ENCODE data around the gene C4orf50.

C4orf50 gene

DNA sequence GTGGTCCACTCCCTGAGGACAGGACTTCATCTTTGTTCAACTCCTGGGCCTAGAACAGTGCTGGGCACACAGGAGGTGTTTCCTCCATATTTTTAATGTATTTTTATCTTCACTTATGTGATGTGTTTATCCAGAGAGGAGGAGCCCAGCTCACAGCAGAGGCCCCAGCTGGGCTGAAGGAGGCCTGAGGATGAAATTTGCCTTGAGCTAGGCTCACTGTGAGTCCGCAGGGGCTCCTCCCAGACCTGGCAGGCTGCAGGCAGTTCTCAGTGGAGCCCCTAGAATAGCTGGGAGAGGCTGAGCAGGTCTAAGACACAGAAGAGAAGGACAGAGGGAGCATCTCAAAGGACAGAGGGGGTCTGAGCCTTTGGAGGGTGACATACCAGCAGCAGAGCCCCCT, 26.8 kb downstream of the C4orf50 start:
- DNase-seq = no peak

DNA sequence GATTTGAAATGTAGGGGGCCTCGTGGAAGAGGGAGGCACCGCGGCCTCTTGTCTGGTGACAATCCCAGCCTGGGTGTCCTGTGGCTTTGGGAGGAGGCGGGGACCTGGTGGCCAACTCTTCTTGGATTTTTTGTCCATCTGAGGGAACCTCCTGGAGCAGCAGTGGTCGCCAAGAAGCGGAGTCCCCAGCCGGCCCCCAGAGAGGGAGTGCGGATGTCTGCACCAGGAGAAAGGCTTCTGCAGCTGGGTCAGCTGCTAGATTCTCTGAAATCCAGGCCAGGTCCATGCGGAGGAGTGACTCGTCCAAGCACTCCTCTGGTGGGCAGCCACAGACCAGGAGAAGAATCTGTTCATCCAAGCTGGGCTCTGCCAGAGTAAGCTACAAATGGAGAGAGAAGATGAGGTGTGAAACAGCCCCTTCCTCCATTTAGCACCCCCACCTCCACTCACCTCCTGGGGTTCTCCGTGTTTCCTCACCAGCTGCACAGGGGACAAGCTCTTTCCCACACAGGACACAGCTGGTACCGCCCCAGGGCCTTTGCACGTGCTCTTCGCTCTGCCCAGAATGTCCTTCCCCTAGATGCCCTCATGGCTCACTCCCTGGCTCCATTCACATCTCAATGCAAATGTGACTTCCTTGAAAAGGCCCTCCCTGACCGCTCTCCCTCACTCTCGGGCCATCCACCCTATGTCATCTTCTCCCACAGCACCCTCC, 27.6 kb downstream of the C4orf50 start:
- no peak for DNase-seq

DNA sequence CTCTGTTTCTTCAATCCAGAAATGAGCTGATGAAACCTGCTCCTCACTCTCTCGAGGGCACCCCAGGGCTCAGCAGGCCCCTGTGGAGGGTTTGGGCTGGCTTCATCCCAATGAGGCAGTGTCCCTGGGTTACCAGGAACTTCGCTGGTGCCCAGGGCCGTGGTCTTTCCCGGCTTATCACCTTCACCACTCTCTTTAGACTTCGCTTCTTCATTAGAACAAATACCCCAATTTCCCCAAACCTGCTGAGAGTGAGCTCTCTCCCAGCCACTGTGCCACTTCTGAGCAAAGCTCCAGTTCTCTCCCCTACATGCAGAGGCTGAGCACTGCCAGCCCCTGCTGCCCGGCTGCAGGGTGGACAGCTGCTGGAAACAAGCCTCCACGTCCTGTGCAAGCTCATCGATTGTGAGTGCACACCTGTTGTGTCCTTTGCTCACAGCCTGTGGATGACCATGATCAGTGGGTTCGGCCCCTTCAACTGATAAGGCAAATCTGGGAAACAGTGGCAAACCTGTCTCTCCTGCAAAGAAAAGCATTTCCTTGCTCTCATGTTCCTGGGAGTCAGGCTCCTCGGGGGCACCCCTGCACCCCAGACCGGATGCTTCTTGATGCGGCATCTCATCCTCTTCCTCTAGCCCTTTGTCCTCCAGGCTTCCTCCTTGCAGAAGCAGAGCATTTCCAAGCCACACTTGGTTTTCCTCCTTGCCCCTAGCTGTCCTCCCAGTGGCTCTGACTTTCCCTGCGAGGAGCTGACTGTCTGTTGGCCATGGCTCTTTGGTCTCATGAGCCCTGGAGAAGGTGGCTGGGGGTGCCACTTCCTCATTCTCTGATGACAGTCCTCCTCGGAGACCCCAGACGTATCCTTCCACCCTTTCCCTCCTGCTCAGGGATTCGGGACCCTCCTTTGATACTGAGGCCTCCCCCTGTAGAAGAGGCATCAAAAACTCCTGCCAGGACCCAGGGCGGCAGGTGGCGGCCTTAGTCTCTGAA, 28.7 kb downstream of the C4orf50 start:
- DNase-seq = no peak

DNA sequence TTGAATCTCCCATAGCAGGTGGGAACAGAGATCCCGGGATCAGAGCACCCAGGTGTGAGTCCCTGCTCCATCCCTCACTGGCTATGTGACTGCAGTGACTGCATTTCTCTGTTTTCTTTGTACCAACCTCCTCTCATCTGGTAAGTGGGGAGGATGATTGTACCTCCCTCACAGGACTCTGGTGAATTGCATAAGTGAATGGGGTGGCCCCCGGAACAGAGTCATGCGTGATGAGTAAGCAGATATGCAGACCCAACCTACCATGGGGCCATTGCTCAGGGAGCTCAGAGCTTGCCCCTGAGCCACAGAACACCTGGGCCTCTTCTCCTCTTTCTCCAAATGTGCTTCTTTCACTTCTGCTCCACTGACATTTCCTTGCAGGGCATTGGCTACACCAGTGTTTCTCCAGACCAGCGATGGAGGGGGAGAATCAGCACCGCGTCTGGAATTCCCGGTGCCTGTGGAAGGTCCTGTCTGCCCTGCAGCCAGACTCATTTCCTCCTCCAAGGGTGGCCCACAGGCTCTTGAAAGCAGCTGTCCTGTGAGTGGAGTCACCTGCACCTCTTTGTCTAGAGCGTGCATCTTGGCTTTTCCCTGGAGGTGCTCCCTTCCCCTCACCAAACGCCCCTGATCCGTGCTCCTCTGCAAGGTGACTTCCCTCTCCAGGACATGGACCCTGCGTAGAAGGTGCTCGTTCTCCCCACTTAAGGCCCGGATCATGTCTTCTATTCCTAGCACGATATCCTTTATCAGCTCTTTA, 30.0 kb downstream of the C4orf50 start:
- no peak for DNase-seq

DNA sequence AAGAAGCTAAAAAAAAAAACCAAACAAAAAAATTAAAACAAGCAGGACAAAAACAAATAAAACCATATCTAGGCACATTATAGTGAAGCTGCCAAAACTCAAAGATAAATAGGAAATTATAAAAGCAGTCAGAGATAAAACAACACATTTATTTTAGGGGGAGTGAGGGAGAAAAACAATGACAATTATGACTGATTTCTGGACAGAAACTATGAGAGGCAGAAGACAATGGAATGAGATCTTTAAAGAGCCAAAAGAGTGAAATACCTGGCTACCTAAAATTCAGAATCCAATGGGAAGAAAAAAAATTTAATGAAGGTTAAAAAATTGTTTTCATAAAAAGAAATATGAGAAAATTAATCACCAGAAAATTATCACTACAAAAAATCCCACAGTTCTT, 33.4 kb downstream of the C4orf50 start:
- DNase-seq = no peak

DNA sequence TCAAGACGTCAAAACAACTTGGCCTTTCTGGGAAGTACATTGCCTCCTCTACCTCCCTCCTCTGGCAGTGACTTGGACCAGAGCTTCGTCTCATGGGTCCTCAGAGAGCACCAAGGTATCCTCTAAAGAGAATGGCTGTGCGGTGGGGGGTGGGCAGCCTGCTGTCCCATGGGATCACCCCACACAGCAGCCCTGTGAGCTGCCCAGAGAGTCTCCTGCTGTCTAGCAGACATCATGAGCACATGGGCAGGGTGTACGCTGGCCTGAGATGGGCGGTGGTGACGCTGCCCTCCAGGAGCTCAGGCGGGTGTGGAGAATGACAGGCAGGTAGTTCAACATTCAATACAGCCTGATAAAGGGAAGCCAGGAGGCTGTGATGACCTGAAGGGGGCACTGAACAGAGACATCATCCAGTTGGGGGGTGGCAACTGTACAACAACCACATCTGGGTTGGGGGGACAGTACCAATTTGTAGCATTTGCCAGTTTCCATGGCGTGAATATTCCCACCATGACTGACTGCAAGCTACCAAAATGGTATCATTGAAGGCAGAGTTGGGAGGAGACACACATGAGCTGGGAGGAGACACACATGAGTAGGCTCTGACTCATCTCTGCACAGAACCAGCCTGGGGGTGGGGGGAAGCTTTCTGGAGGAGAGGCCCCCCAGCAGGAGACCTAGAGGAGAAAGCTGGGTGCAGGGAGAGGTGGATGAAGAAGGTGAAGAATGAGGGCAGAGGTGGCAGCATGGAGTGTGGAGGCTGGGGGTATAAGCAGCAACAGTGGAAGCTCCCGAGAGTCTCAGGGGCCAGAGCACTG, 35.9 kb downstream of the C4orf50 start:
- no peak for DNase-seq

DNA sequence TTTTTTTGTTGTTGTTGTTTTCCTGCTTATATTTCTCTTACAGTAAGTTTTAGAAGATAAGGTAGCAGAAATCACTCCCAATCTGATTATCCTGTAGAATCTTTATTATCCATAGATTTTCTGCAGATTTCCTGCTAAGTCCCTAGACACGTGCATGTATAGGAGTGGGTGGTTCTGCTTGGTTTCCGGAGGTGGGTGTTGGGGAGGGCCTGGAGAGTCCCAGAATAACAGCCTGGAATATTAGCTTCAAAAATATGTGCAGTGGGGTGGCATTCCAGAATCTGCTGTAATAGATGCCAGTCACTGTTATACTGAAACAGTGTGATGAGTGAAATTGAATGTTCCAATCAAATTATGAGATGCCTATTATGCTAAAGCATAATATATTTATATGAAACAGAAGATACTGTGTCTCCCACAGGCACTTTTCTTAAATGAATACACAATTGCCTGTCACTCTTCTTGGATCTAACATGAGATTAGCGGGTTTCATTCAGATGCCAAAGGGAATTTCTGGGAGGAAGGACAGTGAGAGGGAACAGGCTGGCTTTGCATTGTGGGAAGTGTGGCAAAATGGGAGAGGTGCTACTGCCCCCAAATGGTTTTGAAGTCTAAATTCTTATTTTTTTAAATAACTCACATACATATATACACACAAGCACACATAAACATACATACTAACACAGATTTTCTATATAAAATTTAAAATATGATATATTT, 37.6 kb downstream of the C4orf50 start:
- no peak for DNase-seq

DNA sequence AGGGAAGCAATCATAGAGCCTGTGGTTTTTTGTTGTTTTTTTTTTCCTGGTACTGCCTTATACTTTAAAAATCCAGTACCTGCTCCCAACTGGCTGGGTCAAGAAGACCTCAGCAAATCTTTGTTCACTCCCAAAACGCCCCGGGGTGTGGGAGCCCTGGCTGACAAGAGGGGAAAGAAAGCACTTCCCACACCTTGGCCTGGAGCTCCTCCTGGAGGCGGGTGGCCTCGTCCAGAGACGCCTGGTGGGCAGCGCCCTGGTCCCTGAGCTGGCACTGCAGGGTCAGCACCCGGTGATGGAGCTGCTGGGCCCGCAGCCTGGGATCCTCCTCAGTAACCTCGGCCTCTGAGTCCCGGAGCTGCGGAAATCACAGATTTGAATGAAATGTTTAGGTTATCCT, 38.2 kb downstream of the C4orf50 start:
- no peak for DNase-seq

DNA sequence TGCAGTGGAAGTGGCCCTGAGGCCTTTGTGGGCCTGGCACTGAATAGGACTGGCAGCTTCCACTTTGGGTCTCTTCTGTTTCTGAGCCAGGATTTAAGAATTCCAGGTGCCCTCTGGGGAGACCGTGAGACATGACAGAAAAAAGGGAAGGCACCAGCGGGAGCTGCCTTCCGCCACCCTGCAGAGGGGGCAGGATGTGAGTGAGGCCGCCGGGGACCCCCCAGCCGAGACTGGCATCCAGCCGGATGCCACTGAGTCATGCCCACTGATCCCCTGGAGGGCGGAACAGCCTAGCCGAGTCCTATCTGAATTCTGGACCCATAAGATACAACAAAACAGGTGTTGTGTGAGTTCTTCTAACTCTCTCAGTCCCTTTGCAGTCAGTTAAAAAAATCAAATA, 41.3 kb downstream of the C4orf50 start:
- DNase-seq = no peak

DNA sequence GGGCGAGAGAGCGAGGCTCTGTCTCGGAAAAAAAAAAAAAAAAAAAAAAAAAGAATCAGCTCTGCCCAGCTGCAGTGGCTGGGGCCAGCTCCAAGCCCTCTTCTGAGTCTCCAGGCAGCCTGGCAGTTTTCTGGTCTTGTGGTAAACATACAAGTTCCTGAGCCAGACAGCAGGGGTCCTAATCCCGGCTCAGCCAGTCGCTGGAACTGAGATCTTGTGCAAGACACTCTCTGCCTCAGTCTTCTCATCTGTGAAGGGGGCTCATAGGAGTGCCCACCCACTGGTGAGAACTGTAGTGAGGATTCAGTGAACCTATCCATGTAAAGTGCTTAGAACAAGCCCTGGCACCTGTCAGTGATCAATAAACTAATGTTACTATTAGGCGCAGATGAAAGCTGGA, 41.8 kb downstream of the C4orf50 start:
- no peak for DNase-seq

DNA sequence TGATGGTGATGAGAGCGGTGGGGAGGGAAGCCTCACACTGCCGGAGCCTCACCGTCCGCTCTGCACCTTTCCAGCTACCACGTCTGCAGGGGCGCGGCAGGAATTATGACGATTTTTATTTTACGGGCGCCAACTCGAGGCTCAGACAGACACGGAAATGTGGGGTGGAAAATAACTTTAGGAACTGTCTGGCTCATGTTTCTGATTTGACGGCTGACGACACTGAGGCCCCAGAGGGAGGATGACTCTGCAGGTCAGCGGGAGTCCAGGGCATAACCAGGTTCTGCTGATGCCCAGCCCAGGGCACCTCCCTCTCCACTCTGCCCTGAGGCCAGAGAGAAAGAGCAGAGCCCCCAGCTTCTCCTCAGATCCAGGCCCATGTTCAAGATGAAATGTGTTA, 43.9 kb downstream of the C4orf50 start:
- no peak for DNase-seq

DNA sequence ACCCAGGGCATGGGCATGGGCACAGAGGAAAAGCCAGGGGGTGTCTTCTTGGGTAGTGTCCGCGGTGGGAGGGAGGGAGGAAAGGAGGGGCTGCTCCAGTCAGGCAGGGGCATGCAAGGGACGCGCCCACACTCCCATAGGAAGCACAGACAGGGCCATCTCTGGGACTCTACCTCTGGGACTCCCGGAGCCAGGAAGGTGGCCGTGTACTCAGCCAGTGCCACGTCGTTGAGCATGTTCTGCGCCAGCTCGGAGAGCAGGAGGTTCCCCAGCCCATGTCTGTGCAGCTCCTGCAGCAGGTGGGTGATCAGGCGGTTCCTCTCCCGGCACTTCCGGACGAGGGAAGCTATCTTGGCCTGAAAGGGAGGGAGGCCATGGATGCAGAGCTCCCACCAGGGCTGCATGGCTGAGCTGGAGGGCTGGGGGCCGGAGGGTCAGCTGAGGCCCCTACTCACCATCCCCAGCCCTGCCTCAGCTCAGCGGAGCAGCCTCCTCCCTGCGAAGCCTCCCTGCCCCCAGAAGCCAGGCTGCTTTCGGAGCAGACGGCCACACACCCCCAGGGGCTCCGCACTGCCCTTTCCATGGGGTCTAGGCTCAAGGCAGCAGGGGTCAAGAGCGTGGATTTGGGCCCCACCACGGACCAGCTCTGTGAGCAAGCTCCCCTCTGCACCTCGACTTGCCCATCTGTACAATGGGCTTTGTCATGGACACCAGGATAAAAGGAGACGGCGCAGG, 44.6 kb downstream of the C4orf50 start:
- DNase-seq = no peak

DNA sequence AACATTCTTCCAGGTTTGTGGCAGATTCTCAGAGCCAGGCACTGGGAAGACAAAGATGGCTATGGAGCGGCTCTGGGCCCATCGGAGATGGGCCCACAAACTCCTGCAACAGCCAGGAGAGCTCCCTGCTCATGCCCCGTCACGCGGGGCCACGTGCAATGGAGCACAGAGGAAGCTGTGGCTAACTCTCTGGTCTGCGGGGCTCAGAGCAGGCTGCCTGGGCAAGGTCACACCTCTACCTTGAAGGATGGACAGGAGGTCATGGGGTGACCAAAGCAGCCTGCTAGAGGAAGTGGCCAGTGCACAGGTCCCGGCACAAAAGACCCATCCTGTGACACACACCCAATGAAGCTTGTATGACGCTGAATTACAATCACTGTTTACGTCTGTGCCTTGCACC, 45.2 kb downstream of the C4orf50 start:
- no peak for DNase-seq

DNA sequence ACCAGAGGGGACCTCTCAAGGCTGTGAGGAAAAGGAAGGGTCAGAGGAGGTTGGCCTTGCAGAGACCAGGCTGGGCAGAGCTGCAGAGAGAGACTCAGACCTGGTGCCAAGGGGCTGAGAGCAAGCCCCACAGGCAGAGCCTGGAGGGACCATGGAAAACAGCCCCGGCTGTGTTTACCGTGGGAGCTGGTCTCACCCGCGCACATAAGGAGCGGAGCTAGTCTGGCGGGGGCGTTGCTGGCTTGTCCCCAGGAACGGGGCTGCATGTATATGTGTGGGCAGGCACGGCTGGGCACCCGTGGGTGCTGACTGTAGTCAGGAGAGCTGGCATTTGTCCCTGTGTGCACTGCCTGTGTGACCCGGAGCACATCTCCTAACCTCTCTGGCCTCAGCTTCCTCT, 45.7 kb downstream of the C4orf50 start:
- no peak for DNase-seq

DNA sequence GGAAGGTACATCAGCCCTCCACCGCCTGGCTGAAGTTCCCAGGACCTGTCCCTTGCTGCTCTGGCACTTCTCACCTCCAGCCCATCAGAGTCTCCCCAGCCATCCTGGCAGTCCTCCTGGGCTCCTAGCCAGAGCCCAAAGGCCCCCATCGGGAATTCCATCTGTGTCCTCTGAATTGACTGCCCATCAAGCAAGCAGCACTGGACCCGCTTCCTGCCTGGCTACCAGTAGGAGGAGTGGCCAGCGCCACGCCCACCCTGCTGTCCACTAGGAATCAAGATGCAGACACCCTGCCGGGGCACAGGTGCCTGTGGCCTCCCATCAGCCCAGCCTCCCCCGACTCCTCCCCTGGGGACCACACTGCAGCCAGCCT, 47.2 kb downstream of the C4orf50 start:
- no peak for DNase-seq

DNA sequence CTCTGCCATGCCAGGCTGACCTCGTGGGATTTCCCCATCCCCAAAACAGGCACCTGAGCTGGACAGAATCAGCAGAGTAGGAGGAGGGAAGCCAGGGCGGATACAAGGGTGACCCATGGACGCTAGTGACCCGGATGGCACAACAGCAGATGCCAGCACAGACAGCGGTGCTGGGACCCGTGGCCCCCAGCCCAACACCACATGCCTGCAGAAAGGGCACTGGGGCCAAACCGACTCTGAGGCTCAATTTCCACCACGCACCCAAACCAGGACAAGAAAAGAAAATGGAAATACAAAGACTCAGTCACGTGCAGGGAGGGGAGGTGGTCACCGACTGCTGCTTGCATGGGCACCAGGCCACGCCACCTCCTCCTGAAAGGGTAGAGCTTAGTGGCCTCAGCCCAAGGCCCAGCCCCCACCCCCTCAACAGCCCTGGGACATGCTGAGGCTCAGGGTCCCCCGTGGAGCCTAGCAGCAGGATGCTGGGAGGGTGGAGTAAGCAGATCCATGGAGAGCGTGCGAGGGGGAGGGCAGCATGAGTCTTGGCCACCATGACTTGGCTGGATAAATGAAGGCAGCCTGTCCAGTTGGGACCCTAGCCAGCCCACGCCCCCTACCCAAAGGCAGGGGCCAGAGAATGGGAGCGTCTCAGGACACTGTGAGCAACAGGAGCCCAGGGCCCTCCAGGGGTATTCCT, 47.7 kb downstream of the C4orf50 start:
- DNase-seq = no peak

DNA sequence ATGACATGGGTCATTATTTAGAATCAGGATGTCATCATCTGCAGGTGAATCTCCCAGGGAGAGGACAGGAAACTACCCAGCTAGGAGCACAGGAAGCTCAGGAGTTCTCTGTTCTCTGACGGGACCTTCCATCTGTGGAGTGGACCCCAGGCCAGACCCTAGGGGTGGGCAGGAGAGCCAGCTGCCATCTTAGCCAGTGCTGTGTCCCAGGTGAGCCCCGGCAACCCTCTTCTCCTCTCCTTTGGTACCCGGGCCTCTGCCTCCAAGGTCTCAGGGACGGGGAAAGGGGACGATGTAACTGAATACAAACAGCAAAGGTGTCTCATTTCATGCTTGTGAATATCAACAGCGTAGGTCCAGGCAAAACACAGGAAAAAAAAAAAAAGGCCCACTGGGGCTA, 48.5 kb downstream of the C4orf50 start:
- DNase-seq = no peak

DNA sequence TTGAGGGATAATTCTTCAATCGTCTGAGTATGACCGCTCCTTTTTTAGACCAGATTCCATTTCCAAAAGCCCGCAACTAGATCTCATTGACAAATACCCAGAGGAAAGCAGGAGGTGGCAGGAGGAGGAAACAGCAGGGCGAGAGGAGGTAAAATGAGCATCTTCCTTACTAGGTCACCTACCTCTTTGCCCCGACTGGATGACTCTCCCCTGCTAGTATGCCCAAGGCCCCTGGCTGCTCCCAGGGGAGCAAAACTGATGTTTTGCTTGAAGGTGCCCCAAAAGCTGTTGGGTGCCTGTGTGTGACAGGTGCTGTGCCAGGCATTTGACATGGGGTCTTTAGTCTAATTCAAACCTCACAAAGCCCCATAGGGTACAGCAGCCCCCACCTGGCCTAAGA, 48.9 kb downstream of the C4orf50 start:
- DNase-seq = no peak

DNA sequence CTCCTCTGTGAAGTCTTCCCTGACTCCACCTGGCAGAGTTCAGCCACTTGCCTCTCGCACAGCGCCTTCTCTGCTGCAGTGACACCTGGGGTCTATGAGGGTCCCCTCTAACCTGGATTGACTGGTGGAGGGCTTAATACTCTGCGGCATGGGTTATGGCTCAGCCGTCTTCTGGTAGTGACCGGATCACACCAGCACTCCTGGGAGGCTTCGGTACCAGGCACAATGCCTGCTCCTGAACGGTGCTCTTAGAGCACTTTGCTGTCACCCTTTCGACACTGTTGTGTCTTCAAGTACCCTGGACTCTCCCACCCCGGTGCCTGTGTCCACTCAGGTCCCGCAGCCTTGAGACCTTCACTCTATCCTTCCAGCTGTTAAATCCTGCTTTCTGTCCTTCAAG, 50.0 kb downstream of the C4orf50 start:
- DNase-seq = no peak

DNA sequence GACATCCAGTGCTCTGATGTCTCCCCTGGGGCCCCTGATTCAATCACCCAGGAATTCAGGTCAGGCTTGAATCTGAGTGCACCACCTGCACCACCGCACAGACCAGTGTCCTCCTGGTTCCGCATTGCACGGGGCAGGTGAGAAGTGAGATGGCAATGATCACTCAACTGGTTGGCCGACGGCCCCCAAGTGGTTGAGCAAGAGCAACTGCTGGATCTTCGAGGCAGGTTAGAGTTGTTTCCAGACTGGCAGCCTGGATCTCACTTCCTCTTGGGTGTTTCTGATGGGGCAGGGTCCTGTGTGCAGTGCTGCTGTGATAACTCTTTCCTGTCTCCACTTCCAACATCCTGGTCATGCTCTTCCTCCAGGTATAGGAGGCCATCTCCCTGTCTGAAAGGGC, 50.4 kb downstream of the C4orf50 start:
- no peak for DNase-seq

DNA sequence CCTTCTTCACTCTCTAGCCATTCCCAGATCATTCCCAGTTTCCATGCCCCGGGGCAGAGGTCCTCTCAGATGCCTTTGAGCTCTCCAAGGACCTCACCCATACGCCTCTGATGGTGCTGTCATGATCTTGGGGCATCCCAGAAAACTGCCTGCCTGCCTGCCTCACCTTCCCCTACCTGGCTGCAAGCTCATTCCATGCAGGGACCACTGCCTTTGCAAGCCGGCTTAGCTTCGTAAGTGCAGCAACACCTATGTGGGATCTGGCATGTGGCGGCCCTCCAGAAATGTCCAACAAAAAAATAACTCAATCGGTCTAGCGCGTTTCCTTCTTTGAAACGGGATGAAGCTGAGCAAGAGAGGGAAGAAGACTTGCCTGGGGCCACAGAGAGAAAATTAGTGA, 53.0 kb downstream of the C4orf50 start:
- DNase-seq = no peak

Data from stimulated activated CD4-positive, alpha-beta T cell treated with anti-CD3 and anti-CD28 coated beads, Interleukin-15, amount 100 ng/mL, for 24 hours (primary cell).